K562 (cell line): ENCODE measurements around the gene ARL17B. TPM values are rescaled to one million over a fixed set of nuclear protein-coding genes. Genes with fewer than 3 reads are reported as not detected.
A peak's percentile ranks its signal among the peaks of the same experiment; 100 is the strongest.
"Not testable (repeated sequence)": the region's sequence is repeated elsewhere in the genome, so short reads cannot be mapped to it uniquely, and the experiment has no call there.

Source experiments
- ATAC-seq: fragments of 200-7000 bp; cut with Tn5 transposase; 3 replicates; pipeline ENCODE4 v1.9.1; 2020; ENCODE audit warnings: moderate library complexity
- BruUV-seq: library from RNA; stranded (reverse); fragments of 400-500 nt; replicated peaks from 2 replicates; lab custom pipeline; 2021; lab: Mats Ljungman, UMichigan
- CTCF ChIA-PET: fragments of 300-600 bp; formaldehyde crosslinking; extraction: SDS; loops from one replicate; lab custom pipeline; 2021; ENCODE audit warnings: low intra/inter-chr PET ratio; lab: Yijun Ruan, JAX
- POLR2A ChIA-PET: fragments of 300-600, 350-650 bp; sonication (Branson Sonifier 250); formaldehyde crosslinking; extraction: SDS; loops from one replicate; lab custom pipeline; 2021; ENCODE audit warnings: antibody characterized with exemption, inconsistent platforms; lab: Yijun Ruan, JAX
- DNase-seq, 4 experiments: peaks; one replicate each; pipeline versions ENCODE4 v3.0.0 to v3.0.0-alpha.2; 2011 to 2018; ENCODE audit warnings: low spot score in 3 of 4, mixed read lengths in 3 of 4; ENCODE audit errors: extremely low read depth in 1 of 4
- FAIRE-seq: peaks from 2 replicates; lab custom pipeline; 2011; peaks lifted over from hg19 to GRCh38; lab: Jason Lieb, UNC
- H2AFZ ChIP-seq: 2 replicates; pipeline ENCODE4 v1.6.0; 2011; ENCODE audit warnings: low read depth, low read length, control low read depth, inconsistent platforms
- H3K27ac ChIP-seq: fragments of 200-600 bp; 3 replicates; pipeline ENCODE4 v1.8.0; 2011; ENCODE audit warnings: low read depth, mild to moderate bottlenecking, control low read depth, inconsistent platforms, low read length, moderate library complexity, mixed read lengths; ENCODE audit errors: extremely low read depth
- H3K27me3 ChIP-seq, 2 experiments: fragments of 300-600 bp in 1 of 2; 2 replicates in 1 of 2; 3 replicates in 1 of 2; pipeline versions ENCODE4 v1.6.0 to v1.8.0; 2011; ENCODE audit warnings: inconsistent platforms in 2 of 2, low read length in 2 of 2, mild to moderate bottlenecking in 1 of 2, mixed read lengths in 1 of 2, moderate library complexity in 1 of 2; ENCODE audit not compliant: control insufficient read depth in 2 of 2, insufficient read depth in 2 of 2
- H3K36me3 ChIP-seq: fragments of 300-600 bp; 3 replicates; pipeline ENCODE4 v1.8.0; 2011; ENCODE audit warnings: mild to moderate bottlenecking, low read length, inconsistent platforms; ENCODE audit not compliant: control insufficient read depth, insufficient read depth
- H3K4me1 ChIP-seq, 2 experiments: fragments of 200-600 bp in 1 of 2; replicated peaks in 1 of 2; 2 replicates in 1 of 2; 3 replicates in 1 of 2; pipeline versions ENCODE4 v1.5.1 to v1.8.0; 2011; ENCODE audit warnings: inconsistent platforms in 2 of 2, low read length in 2 of 2, mild to moderate bottlenecking in 1 of 2, mixed read lengths in 1 of 2, moderate library complexity in 1 of 2; ENCODE audit not compliant: control insufficient read depth in 2 of 2, insufficient read depth in 2 of 2
- H3K4me2 ChIP-seq: 2 replicates; pipeline ENCODE4 v1.6.1; 2011; ENCODE audit warnings: low read length, control low read depth, inconsistent platforms, mixed read lengths; ENCODE audit not compliant: insufficient read depth
- H3K4me3 ChIP-seq: fragments of 200-600 bp; sonication (generic), shearing (Covaris generic); 2 replicates; pipeline ENCODE4 v1.5.1; 2016; ENCODE audit warnings: control low read depth, inconsistent platforms
- H3K79me2 ChIP-seq: fragments of 200-600 bp; 3 replicates; pipeline ENCODE4 v1.8.0; 2011; ENCODE audit warnings: low read length, inconsistent platforms; ENCODE audit not compliant: control insufficient read depth, insufficient read depth
- H3K9ac ChIP-seq, 2 experiments: 2 replicates each; pipeline versions ENCODE4 v1.6.0 to v1.6.1; 2011; ENCODE audit warnings: low read depth in 2 of 2, low read length in 2 of 2, control low read depth in 1 of 2, inconsistent platforms in 1 of 2, mild to moderate bottlenecking in 1 of 2, mixed read lengths in 1 of 2; ENCODE audit not compliant: insufficient read depth in 1 of 2
- H3K9me1 ChIP-seq: one replicate; pipeline ENCODE4 v1.6.0; 2011; ENCODE audit warnings: inconsistent platforms, mild to moderate bottlenecking, low read length, moderate library complexity; ENCODE audit not compliant: control insufficient read depth, insufficient read depth
- H3K9me3 ChIP-seq: replicated peaks from 2 replicates; pipeline ENCODE4 v1.5.1; 2011; ENCODE audit warnings: low read depth, low read length, inconsistent platforms; ENCODE audit not compliant: control insufficient read depth, insufficient read depth
- H4K20me1 ChIP-seq: replicated peaks from 2 replicates; pipeline ENCODE4 v1.6.1; 2011; ENCODE audit warnings: low read length, inconsistent platforms, mixed read lengths; ENCODE audit not compliant: control insufficient read depth, insufficient read depth
- EP400 ChIP-seq: fragments of 450-650 bp; IDR thresholded peaks from 2 replicates; pipeline ENCODE4 v1.6.1; 2017; ENCODE audit warnings: antibody characterized with exemption, mild to moderate bottlenecking, moderate library complexity
- GABPB1 ChIP-seq: sonication (generic); formaldehyde crosslinking; IDR thresholded peaks from 2 replicates; pipeline ENCODE4 v1.8.0; 2022; ENCODE audit warnings: mild to moderate bottlenecking, missing genetic modification reagents
- GATAD2B ChIP-seq: fragments of 450-650 bp; IDR thresholded peaks from 2 replicates; pipeline ENCODE4 v1.6.1; 2017; ENCODE audit warnings: mild to moderate bottlenecking, borderline replicate concordance
- HDAC1 ChIP-seq, 2 experiments: fragments of 450-650 bp; IDR thresholded peaks; 2 replicates each; pipeline ENCODE4 v1.6.1; 2016 to 2017; ENCODE audit warnings: inconsistent platforms in 1 of 2, mild to moderate bottlenecking in 1 of 2, moderate library complexity in 1 of 2
- L3MBTL2 ChIP-seq: fragments of 450-650 bp; IDR thresholded peaks from 2 replicates; pipeline ENCODE4 v1.6.1; 2016; ENCODE audit warnings: mild to moderate bottlenecking, moderate library complexity
- MAFF ChIP-seq: IDR thresholded peaks from 2 replicates; pipeline ENCODE4 v1.6.1; 2012; ENCODE audit warnings: low read length, improper control_type of control experiment
- MAFG ChIP-seq: fragments of 450-650 bp; conservative IDR thresholded peaks from 2 replicates; pipeline ENCODE4 v1.6.1; 2016; ENCODE audit warnings: missing genetic modification characterization, missing compliant biosample characterization
- RCOR1 ChIP-seq, 2 experiments: IDR thresholded peaks; 2 replicates each; pipeline ENCODE4 v1.6.1; 2012; ENCODE audit warnings: low read depth in 2 of 2, low read length in 2 of 2, borderline replicate concordance in 1 of 2, improper control_type of control experiment in 1 of 2
- SMAD4 ChIP-seq: fragments of 250-450 bp; sonication (Bioruptor Pico); conservative IDR thresholded peaks from 2 replicates; pipeline ENCODE4 v1.8.0; 2021; ENCODE audit warnings: inconsistent platforms, mild to moderate bottlenecking, moderate library complexity
- ZNF592 ChIP-seq: fragments of 450-650 bp; IDR thresholded peaks from 2 replicates; pipeline ENCODE4 v1.6.1; 2017; ENCODE audit warnings: antibody characterized with exemption, mild to moderate bottlenecking
- WGBS: fragments of 100-300 bp; shearing (Covaris generic); methylation state at CpG from one replicate; pipeline ENCODE4 v1.1.6; 2016; ENCODE audit warnings: low coverage, mixed read lengths; ENCODE audit not compliant: insufficient coverage; ENCODE audit errors: missing lambda C conversion rate; 5-methylcytosine and 5-hydroxymethylcytosine counted together
- in situ Hi-C: fragments of 300-500 bp; cut with MboI; formaldehyde crosslinking; loops from 4 replicates; pipeline ENCODE4 v1.15.0; 2018; ENCODE audit warnings: inconsistent platforms, mixed read lengths
- intact Hi-C: fragments of 100-400 bp; cut with micrococcal nuclease; formaldehyde crosslinking; loops from 2 replicates; pipeline ENCODE4 v1.14.2; 2022
- polyA plus RNA-seq, 8 experiments: library from polyadenylated mRNA; depleted of rRNA in 4 of 8; stranded (reverse) in 5 of 8; unstranded in 3 of 8; fragments of >200 nt; fragmentation: Nextera tagmentation in 2 of 8; fragmentation: Illumina TruSeq in 1 of 8; extraction: Ambion mirVana in 2 of 8; extraction: Trizol in 1 of 8; gene quantifications; 2 replicates each; pipeline versions ENCODE4 v1.2.1 to v1.2.3, GENCODE V29; 2011 to 2014; ENCODE audit warnings: inconsistent platforms in 1 of 8, missing spikeins in 1 of 8
- total RNA-seq, 7 experiments: library from RNA; depleted of rRNA in 6 of 7; stranded (reverse); fragments of >200 nt in 6 of 7; fragmentation: Illumina TruSeq in 2 of 7; extraction: Trizol in 2 of 7; gene quantifications; 2 replicates each; pipeline versions ENCODE4 v1.2.1 to v1.2.3, GENCODE V29; 2011 to 2021; ENCODE audit warnings: low replicate concordance in 1 of 7

Gene ARL17B
- total and polyA plus RNA-seq, 9 of the 15 experiments (the other 6 are each of a cell fraction or from before 2014, with no cell fraction given) = 4.0 to 24.2 (median 8.4) TPM

GRCh38 chr17:46287587-46287986 is 74.0 kb downstream of the ARL17B start:
- intact Hi-C loops = not testable (repeated sequence)

GRCh38 chr17:46286764-46287221 is 74.8 kb downstream of the ARL17B start:
- CTCF ChIA-PET = interaction anchor here (0.6 to 1.8 kb wide), 4 partner anchors 92 to 707 kb away, joined by 3 to 9 read pairs (median 4); partner anchors contain the start of gene KANSL1
- H3K9me1 ChIP-seq, POLR2A ChIA-PET, H3K27me3 ChIP-seq, H3K4me2 ChIP-seq, H3K27ac ChIP-seq, BruUV-seq, intact Hi-C loops, H3K9me3 ChIP-seq, H3K9ac ChIP-seq, H3K79me2 ChIP-seq, H3K4me3 ChIP-seq, H4K20me1 ChIP-seq, H3K36me3 ChIP-seq: not testable (repeated sequence)
- peak; percentile 38 to 90 (median 55) for DNase-seq
- WGBS = 4% methylated on average over 3 of the region's 3 CpGs
- in situ Hi-C loops = loop anchor here (5.0 to 10.0 kb wide), 2 partner anchors 282 to 704 kb away; no protein-coding TSS in a partner anchor
- peak overlapping the region; percentile 95 for H2AFZ ChIP-seq
- peak; percentile 83 for ATAC-seq
- peaks cover 0 to 14% of the 10 kb centered on the region in 2 experiments; a peak in 4 of 5 replicates for H3K4me1 ChIP-seq
- peak; percentile 23 for FAIRE-seq
- TF ChIP-seq HDAC1 (IDR thresholded peaks at IDR 0.05) = peak in 1 of 2 experiments; percentile 42; a peak in 1 of 4 replicates
- 0 out of 2 replicates have a peak, but pooled peaks have one; percentile 39 for TF ChIP-seq GATAD2B
- peak; percentile 38; the same call in 1 of the 2 replicates for TF ChIP-seq ZNF592
- 0 out of 2 replicates have a peak, but pooled peaks have one; percentile 16 for TF ChIP-seq EP400
- TF ChIP-seq GABPB1 (CRISPR knock-in tag) = 0 out of 2 replicates have a peak, but pooled peaks have one; percentile 24
- 0 out of 2 replicates have a peak, but pooled peaks have one; percentile 0 for TF ChIP-seq SMAD4 (CRISPR knock-in tag)
- TF ChIP-seq L3MBTL2 = 0 out of 2 replicates have a peak, but pooled peaks have one; percentile 14
- peak; percentile 59 for TF ChIP-seq MAFG
- TF ChIP-seq RCOR1 (IDR thresholded peaks at IDR 0.05; ENCODE audit: borderline replicate concordance in 1 of 2, low read depth in 2 of 2, low read length in 2 of 2) = peak in 1 of 2 experiments; percentile 35; a peak in 1 of 4 replicates
- 0 out of 2 replicates have a peak, but pooled peaks have one; percentile 16 for TF ChIP-seq MAFF

More at GRCh38 chr17:46287587-46287986, 74.0 kb downstream of the ARL17B start:
- H3K4me2 ChIP-seq, FAIRE-seq, H3K9me3 ChIP-seq, H3K79me2 ChIP-seq, BruUV-seq, H3K9ac ChIP-seq, H4K20me1 ChIP-seq, DNase-seq, H3K4me3 ChIP-seq, ATAC-seq, H3K27me3 ChIP-seq, H3K36me3 ChIP-seq, H3K27ac ChIP-seq, H3K9me1 ChIP-seq, POLR2A ChIA-PET: not testable (repeated sequence)
- peaks cover 0 to 14% of the 10 kb centered on the region in 2 experiments; a peak in 4 of 5 replicates for H3K4me1 ChIP-seq
- 46% methylated on average over 7 of the region's 7 CpGs for WGBS
- in situ Hi-C loops = loop anchor here (5.0 to 10.0 kb wide), 2 partner anchors 283 to 705 kb away; no protein-coding TSS in a partner anchor
- peak overlapping the region; percentile 63 for H2AFZ ChIP-seq
- CTCF ChIA-PET = interaction anchor here (1.4 to 1.8 kb wide), 2 partner anchors 93 to 95 kb away, joined by 3 to 9 read pairs; partner anchors contain the start of gene KANSL1
